ENCODE results near the gene ARHGEF37.

The ARHGEF37 gene

GRCh38 chr5:149541893-149542292, 39.4 kb upstream of the ARHGEF37 start:
- ChIA-PET POLR2A (interaction anchor here (1.2 to 1.4 kb wide), 2 partner anchors 9 to 15 kb away, joined by 3 read pairs; partner anchors contain the start of gene CSNK1A1), CTCF (interaction anchor here (0.6 to 1.6 kb wide), 2 partner anchors 10 to 310 kb away, joined by 4 to 7 read pairs; partner anchors contain the start of gene CSNK1A1)

DNA sequence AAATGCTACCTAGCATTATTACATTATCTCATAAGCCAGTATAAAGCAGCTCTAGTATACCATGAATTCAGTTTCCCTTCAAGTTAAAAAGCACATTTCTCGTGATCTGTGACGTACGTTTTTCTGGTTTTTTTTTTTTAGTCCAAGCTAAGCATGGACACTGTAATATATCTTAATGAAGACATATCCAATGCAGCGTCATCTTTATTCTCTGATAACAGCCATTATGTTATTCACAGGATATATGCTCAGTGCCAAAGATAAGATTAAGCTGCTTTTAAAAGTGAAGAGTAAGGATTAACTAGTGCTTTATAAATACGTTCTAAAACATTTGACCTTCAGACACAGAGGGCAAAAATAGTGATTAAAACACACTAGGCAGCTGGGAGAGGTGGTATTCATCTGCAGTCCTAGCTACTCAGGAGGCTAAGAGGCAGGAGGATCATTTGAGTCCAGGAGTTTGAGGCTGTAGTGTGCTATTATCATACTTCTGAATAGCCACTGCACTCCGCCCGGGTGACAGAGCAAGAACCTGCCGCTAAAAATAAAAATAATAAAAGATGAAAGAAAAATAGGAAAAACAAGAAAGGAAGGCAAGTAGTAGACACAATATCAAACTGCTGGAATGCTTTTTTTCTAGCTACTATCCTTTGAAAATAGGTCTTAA, 37.8 kb upstream of the ARHGEF37 start:
- DNase-seq (ENCODE audit: extremely low spot score): no peak
- ChIA-PET POLR2A (interaction anchor here (0.8 to 1.8 kb wide), 5 partner anchors 8 to 198 kb away, joined by 3 to 4 read pairs (median 3); partner anchors contain the start of genes CSNK1A1 and GRPEL2), CTCF (interaction anchor here (0.6 to 1.6 kb wide), 3 partner anchors 8 to 185 kb away, joined by 3 to 4 read pairs (median 3); partner anchors contain the start of gene CSNK1A1)
- TF ChIP-seq SUZ12 (IDR thresholded peaks at IDR 0.05) (no peak), ELF4 (IDR thresholded peaks at IDR 0.05) (no peak), SP1 (IDR thresholded peaks at IDR 0.05) (no peak), FOXM1 (IDR thresholded peaks at IDR 0.05; ENCODE audit: borderline replicate concordance) (no peak), TARDBP (IDR thresholded peaks at IDR 0.05) (no peak), LEF1 (IDR thresholded peaks at IDR 0.05; ENCODE audit: borderline replicate concordance) (no peak), L3MBTL2 (conservative IDR thresholded peaks at IDR 0.05) (no peak), NFRKB (IDR thresholded peaks at IDR 0.05) (no peak), HDGF (IDR thresholded peaks at IDR 0.05; ENCODE audit: borderline replicate concordance) (no peak), FOXA1 (IDR thresholded peaks at IDR 0.05) (no peak), CTBP1 (IDR thresholded peaks at IDR 0.05; ENCODE audit: borderline replicate concordance) (no peak), ARNT (IDR thresholded peaks at IDR 0.05) (no peak), FOXK2 (IDR thresholded peaks at IDR 0.05) (no peak), BHLHE40 (IDR thresholded peaks at IDR 0.05; ENCODE audit: borderline replicate concordance) (no peak), ZNF384 (IDR thresholded peaks at IDR 0.05) (no peak)
- TF ChIP-seq, protein P1, sequence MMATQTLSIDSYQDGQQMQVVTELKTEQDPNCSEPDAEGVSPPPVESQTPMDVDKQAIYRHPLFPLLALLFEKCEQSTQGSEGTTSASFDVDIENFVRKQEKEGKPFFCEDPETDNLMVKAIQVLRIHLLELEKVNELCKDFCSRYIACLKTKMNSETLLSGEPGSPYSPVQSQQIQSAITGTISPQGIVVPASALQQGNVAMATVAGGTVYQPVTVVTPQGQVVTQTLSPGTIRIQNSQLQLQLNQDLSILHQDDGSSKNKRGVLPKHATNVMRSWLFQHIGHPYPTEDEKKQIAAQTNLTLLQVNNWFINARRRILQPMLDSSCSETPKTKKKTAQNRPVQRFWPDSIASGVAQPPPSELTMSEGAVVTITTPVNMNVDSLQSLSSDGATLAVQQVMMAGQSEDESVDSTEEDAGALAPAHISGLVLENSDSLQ (IDR thresholded peaks at IDR 0.05): no peak

More at GRCh38 chr5:149541893-149542292, 39.4 kb upstream of the ARHGEF37 start:
- TF ChIP-seq FOXM1 (IDR thresholded peaks at IDR 0.05; ENCODE audit: borderline replicate concordance): no peak
- TF ChIP-seq SP1 (IDR thresholded peaks at IDR 0.05): no peak
- no peak for TF ChIP-seq FOXA1 (IDR thresholded peaks at IDR 0.05)
- TF ChIP-seq ZNF384 (IDR thresholded peaks at IDR 0.05): no peak
- no peak for TF ChIP-seq NFRKB (IDR thresholded peaks at IDR 0.05)
- TF ChIP-seq ARNT (IDR thresholded peaks at IDR 0.05): no peak
- no peak for TF ChIP-seq CTBP1 (IDR thresholded peaks at IDR 0.05; ENCODE audit: borderline replicate concordance)
- no peak for TF ChIP-seq BHLHE40 (IDR thresholded peaks at IDR 0.05; ENCODE audit: borderline replicate concordance)
- no peak for TF ChIP-seq FOXK2 (IDR thresholded peaks at IDR 0.05)
- TF ChIP-seq, protein P1 (IDR thresholded peaks at IDR 0.05): no peak
- no peak for TF ChIP-seq HDGF (IDR thresholded peaks at IDR 0.05; ENCODE audit: borderline replicate concordance)
- no peak for TF ChIP-seq L3MBTL2 (conservative IDR thresholded peaks at IDR 0.05)
- no peak for TF ChIP-seq LEF1 (IDR thresholded peaks at IDR 0.05; ENCODE audit: borderline replicate concordance)
- TF ChIP-seq SUZ12 (IDR thresholded peaks at IDR 0.05): no peak
- TF ChIP-seq ELF4 (IDR thresholded peaks at IDR 0.05): no peak
- TF ChIP-seq TARDBP (IDR thresholded peaks at IDR 0.05): no peak
- DNase-seq (ENCODE audit: extremely low spot score): no peak

DNA sequence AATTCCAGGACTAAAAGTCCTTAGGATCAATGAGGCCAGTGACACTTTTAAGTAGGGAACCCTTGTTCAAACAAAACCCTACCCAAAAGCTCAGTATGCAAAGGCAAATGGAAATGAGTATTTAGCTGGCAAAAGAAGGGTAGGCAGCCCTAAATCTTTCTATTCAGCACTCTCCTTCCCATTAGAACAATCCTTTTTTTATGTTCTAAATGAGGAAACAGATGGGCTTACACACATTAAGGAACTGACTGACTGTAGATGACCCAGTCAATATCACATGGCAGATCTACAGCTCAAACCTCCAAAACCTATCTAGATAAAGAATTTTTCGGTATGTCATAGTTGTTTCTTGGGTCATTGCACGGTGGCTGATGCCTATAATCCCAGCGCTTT, 37.3 kb upstream of the ARHGEF37 start:
- TF ChIP-seq NFRKB (IDR thresholded peaks at IDR 0.05): no peak
- TF ChIP-seq L3MBTL2 (conservative IDR thresholded peaks at IDR 0.05): no peak
- TF ChIP-seq ARNT (IDR thresholded peaks at IDR 0.05): no peak
- no peak for TF ChIP-seq ELF4 (IDR thresholded peaks at IDR 0.05)
- TF ChIP-seq LEF1 (IDR thresholded peaks at IDR 0.05; ENCODE audit: borderline replicate concordance): no peak
- no peak for TF ChIP-seq FOXK2 (IDR thresholded peaks at IDR 0.05)
- no peak for TF ChIP-seq FOXM1 (IDR thresholded peaks at IDR 0.05; ENCODE audit: borderline replicate concordance)
- no peak for TF ChIP-seq SP1 (IDR thresholded peaks at IDR 0.05)
- no peak for DNase-seq (ENCODE audit: extremely low spot score)
- POLR2A ChIA-PET: interaction anchor here (0.8 to 1.8 kb wide), 4 partner anchors 8 to 101 kb away, joined by 3 to 4 read pairs (median 4); partner anchors contain the start of gene CSNK1A1
- CTCF ChIA-PET: interaction anchor here (0.6 to 1.1 kb wide), 2 partner anchors 176 to 184 kb away, joined by 3 read pairs; no protein-coding TSS in a partner anchor

GRCh38 chr5:149545327-149545726, 36.0 kb upstream of the ARHGEF37 start:
- POLR2A ChIA-PET: no interaction called here
- TF ChIP-seq, protein P1 (IDR thresholded peaks at IDR 0.05): no peak
- no peak for TF ChIP-seq ELF4 (IDR thresholded peaks at IDR 0.05)
- TF ChIP-seq NFRKB (IDR thresholded peaks at IDR 0.05): no peak
- no peak for TF ChIP-seq SUZ12 (IDR thresholded peaks at IDR 0.05)
- TF ChIP-seq SP1 (IDR thresholded peaks at IDR 0.05): no peak
- no peak for TF ChIP-seq FOXK2 (IDR thresholded peaks at IDR 0.05)
- no peak for TF ChIP-seq ARNT (IDR thresholded peaks at IDR 0.05)
- no peak for TF ChIP-seq ZNF384 (IDR thresholded peaks at IDR 0.05)
- no peak for TF ChIP-seq TARDBP (IDR thresholded peaks at IDR 0.05)
- TF ChIP-seq FOXM1 (IDR thresholded peaks at IDR 0.05; ENCODE audit: borderline replicate concordance): no peak
- TF ChIP-seq FOXA1 (IDR thresholded peaks at IDR 0.05): no peak
- TF ChIP-seq LEF1 (IDR thresholded peaks at IDR 0.05; ENCODE audit: borderline replicate concordance): no peak
- TF ChIP-seq HDGF (IDR thresholded peaks at IDR 0.05; ENCODE audit: borderline replicate concordance): no peak
- TF ChIP-seq CTBP1 (IDR thresholded peaks at IDR 0.05; ENCODE audit: borderline replicate concordance): no peak
- TF ChIP-seq BHLHE40 (IDR thresholded peaks at IDR 0.05; ENCODE audit: borderline replicate concordance): no peak
- no peak for TF ChIP-seq L3MBTL2 (conservative IDR thresholded peaks at IDR 0.05)
- DNase-seq (ENCODE audit: extremely low spot score): no peak
- CTCF ChIA-PET: interaction anchor here (0.6 kb wide), 1 partner anchor 253 kb away, joined by 3 read pairs; no protein-coding TSS in a partner anchor

DNA sequence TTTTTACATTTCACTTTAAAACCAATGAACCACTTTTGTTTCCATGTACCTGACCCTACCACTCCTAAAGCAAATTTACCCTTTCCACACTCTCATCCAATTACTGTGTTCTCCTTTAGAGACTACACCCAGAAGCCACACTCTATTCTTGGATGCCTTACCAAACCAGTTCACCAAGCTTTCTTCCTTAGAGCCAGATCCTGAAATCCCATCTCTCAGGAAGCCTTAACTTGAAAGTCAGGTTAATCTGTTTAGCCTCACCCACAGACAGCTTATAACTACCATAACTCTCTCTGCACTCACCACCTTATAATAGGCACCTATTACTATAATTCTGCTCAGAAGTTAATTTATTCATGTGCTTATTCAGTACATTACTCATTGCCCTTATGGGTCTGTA, 34.3 kb upstream of the ARHGEF37 start:
- ChIA-PET CTCF (interaction anchor here (0.6 kb wide), 1 partner anchor 177 kb away, joined by 3 read pairs; no protein-coding TSS in a partner anchor), POLR2A (interaction anchor here (1.9 kb wide), 1 partner anchor 101 kb away, joined by 6 read pairs; no protein-coding TSS in a partner anchor)
- TF ChIP-seq NFRKB (IDR thresholded peaks at IDR 0.05): no peak
- 0 out of 2 replicates have a peak, but pooled peaks have one; percentile 12 for TF ChIP-seq L3MBTL2 (conservative IDR thresholded peaks at IDR 0.05)
- no peak for DNase-seq (ENCODE audit: extremely low spot score)
